Mucosa of descending colon (tissue), 3 donors: ENCODE data around the gene HEPN1. TPM values are rescaled to one million over a fixed set of nuclear protein-coding genes. Genes with fewer than 3 reads are reported as not detected.

Source experiments
- ATAC-seq: fragments of 200-7000 bp; cut with Tn5 transposase; one replicate; pipeline ENCODE4 v1.9.1; 2020; ENCODE audit warnings: mild to moderate bottlenecking, moderate library complexity
- DNase-seq, 3 donors: peaks; one replicate each; pipeline ENCODE4 v3.0.0-alpha.2; 2020
- H3K36me3 ChIP-seq: fragments of 200-600 bp; one replicate; pipeline ENCODE4 v1.8.0; 2021; ENCODE audit warnings: low read depth, mild to moderate bottlenecking
- H3K4me1 ChIP-seq: fragments of 200-600 bp; one replicate; pipeline ENCODE4 v1.8.0; 2021; ENCODE audit warnings: low read depth, mild to moderate bottlenecking
- H3K4me3 ChIP-seq: fragments of 200-600 bp; one replicate; pipeline ENCODE4 v1.8.0; 2021; ENCODE audit warnings: mild to moderate bottlenecking
- H3K9me3 ChIP-seq: fragments of 200-600 bp; one replicate; pipeline ENCODE4 v1.8.0; 2021; ENCODE audit warnings: mild to moderate bottlenecking
- intact Hi-C, 2 donors: fragments of 100-400 bp; cut with DNase I in 1 of 2; cut with micrococcal nuclease in 1 of 2; formaldehyde crosslinking; loops; one replicate each; pipeline versions ENCODE4 v1.11.0 to v1.11.1; 2022; cut with DNase I, micrococcal nuclease
- total RNA-seq, 3 donors: library from RNA; stranded (reverse); fragmentation: NEBNext Ultra II Directional in 2 of 3; extraction: Animal tissue kit (Norgen Biotek cat#: 25700) in 2 of 3; gene quantifications; one replicate each; pipeline versions ENCODE4 v1.2.1 to v1.2.4, GENCODE V29; 2021 to 2023
- TF ChIP-seq, protein P1 (sequence below): fragments of 200-600 bp; IDR thresholded peaks from one replicate; pipeline ENCODE4 v1.8.0; 2022; ENCODE audit warnings: antibody characterized with exemption, mild to moderate bottlenecking
- donor health status: DM: no; HTN: no; CAD: no; lungs with moderate emphysema.
- donor health status: DM: no; HTN: no; CAD: no.
- donor health status: DM: no; HTN: yes; CAD: no.

The HEPN1 gene
- total RNA-seq, 3 donors from 2014 or later, result not detected

DNA sequence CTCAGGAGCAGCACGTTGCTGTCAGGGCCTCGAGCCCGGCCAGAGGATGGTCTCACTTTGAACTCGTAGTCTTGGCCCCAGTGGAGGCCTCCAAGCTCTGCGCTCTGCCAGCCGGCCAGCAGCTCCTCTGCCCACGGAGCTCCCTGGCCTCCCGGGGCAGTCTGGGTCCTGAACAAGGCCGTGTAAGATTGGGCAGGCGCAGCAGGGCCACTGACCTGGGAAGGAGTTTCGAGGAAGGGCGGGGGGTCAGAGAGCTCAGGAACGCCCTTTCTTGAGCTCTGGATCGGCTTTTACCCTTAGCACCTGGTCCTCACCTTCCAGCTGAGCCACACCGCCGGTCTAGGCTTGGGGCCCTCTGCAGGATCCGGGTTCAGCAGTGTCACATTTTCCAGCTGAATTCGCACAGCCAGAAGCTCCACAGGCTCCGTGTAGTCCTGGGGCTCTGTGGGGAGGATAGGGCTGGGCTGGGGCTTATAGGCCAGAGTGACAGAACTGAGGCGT lies 23.5 kb upstream of the HEPN1 start:
- intact Hi-C loops, result no loop called here
- no peak overlapping the region for H3K4me3 ChIP-seq
- H3K9me3 ChIP-seq, result no peaks in the 10 kb centered on the region
- no peaks in the 10 kb centered on the region for H3K36me3 ChIP-seq
- no peaks in the 10 kb centered on the region for H3K4me1 ChIP-seq
- TF ChIP-seq, protein P1, sequence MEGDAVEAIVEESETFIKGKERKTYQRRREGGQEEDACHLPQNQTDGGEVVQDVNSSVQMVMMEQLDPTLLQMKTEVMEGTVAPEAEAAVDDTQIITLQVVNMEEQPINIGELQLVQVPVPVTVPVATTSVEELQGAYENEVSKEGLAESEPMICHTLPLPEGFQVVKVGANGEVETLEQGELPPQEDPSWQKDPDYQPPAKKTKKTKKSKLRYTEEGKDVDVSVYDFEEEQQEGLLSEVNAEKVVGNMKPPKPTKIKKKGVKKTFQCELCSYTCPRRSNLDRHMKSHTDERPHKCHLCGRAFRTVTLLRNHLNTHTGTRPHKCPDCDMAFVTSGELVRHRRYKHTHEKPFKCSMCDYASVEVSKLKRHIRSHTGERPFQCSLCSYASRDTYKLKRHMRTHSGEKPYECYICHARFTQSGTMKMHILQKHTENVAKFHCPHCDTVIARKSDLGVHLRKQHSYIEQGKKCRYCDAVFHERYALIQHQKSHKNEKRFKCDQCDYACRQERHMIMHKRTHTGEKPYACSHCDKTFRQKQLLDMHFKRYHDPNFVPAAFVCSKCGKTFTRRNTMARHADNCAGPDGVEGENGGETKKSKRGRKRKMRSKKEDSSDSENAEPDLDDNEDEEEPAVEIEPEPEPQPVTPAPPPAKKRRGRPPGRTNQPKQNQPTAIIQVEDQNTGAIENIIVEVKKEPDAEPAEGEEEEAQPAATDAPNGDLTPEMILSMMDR, result no peak
- ATAC-seq (no peak), DNase-seq (no peak)

DNA sequence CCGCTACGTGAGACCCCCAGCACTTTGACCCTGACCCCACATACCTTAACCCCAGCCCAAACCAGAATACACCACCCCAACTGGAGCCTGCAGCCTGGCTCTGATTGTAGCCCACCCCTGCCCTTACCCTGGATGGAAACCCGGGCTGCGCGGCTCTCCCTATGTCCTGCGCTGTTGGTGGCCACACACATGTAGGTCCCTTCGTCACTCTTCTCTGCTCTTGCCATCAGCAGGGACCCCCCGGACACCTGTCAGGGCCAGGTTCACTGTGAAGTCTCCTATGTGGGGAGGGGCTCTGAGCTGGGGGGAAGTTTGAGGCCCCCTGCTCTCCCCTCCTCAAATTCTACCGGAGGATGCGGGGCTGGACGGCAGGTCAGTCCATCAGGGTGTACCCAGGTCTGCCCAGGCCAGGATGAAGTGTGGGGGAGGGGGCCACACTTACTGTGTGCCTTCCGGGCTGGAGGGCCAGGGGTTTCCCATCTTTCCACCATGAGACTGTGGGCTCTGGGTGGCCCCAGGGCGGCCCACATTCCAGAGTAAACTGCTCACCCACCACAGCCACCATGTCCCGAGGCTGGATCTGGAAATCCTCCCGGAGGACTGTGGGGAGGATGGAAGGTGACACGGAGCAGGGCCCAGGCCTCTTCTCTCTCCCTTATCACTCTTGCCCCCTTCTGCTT lies 22.8 kb upstream of the HEPN1 start:
- Histone ChIP-seq H3K9me3 (no peaks in the 10 kb centered on the region), H3K4me3 (no peak overlapping the region), H3K36me3 (no peaks in the 10 kb centered on the region), H3K4me1 (no peaks in the 10 kb centered on the region)
- ATAC-seq (no peak), DNase-seq (no peak)
- intact Hi-C loops, result no loop called here
- TF ChIP-seq, protein P1, result no peak

DNA sequence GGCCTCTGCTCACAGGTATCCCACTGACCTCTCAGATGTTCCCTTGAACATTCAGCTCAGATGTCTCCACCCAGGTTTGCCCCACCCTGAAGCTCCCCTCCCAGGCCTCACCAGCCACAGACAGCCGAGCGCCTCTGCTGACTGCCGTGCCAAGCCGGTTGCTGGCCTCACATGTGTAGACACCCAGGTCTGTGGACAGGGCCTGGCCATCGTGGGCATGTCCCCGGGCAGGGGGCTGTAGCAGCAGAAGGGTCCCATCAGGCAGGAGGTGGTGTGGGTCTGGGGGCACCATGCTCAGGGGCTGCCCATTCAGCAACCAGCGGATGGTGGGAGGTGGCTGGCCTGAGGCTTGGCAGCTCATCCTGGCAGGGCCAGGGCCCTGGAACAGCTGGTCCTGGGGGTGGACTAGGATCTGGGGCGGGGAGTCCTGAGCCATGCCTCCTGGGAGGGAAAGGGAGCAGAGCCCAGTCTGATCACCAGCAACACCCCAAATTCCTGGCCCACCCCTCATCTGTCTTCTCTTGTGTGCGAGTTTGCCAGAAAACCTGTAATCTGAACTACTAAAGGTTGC lies 22.1 kb upstream of the HEPN1 start:
- TF ChIP-seq, protein P1, result no peak
- Histone ChIP-seq H3K4me3 (no peak overlapping the region), H3K9me3 (no peaks in the 10 kb centered on the region), H3K36me3 (no peaks in the 10 kb centered on the region), H3K4me1 (no peaks in the 10 kb centered on the region)
- DNase-seq (no peak), ATAC-seq (no peak)
- intact Hi-C loops, result no loop called here

DNA sequence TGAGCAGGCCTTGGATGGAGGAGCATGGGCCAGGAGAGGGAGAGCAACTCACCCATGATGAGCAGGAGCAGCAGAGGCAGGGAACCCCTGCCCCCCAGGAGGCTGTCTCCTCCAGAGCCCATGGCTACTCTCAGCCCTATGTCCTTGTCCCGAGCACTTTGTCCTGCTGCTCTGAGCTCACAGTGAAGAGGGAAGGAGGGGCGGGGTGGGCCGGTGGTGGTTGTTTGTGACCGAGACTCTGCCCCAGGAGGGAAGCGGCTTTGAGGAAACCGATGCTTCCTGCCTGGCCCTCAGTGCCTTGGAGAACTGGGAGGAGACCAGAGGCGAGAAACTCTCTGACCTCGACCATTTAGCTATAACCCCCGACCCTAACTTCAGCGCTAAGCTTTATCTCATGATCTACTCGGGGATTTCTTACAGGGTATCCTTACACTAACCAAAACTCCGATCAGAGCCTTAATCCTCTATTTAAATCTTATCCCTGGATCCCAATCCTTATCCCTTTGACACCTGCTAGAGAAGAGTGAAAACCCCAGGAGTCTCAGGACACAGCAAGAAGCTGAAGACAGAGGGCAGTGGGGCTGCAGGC lies 21.3 kb upstream of the HEPN1 start, which contains the start of gene ROBO4:
Gene ROBO4 (minus strand): TSS at position 192 of the 589 bp plus-strand sequence. CDS start 70 bp downstream, at position 122.
- H3K4me1 ChIP-seq, result no peaks in the 10 kb centered on the region
- DNase-seq (no peak), ATAC-seq (no peak)
- H3K4me3 ChIP-seq, result no peak within 1 kb of the TSS
- H3K9me3 ChIP-seq, result no peaks in the 10 kb centered on the region
- intact Hi-C loops, result no loop called here
- TF ChIP-seq, protein P1, result no peak
- H3K36me3 ChIP-seq, result no peaks in the 10 kb centered on the region

DNA sequence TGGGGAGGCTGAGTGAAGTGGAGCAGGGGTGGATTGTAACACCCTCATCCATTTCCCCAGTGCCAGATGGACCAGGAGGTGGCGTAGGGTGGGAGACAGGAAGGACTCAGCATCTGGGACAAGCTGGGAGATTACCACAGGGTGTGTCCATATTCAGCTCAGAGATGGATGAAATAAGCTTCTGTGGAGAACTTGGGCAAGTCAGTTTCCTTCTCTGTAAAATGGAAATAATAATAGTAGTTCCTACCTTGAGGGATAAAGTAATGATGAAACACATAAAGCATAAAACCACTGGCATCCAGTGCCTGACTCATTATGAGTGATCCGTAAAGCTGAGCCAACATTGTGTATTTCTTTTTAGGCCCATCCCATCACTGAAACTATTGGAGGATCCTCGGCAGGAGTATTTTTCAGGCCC lies 20.8 kb upstream of the HEPN1 start:
- DNase-seq, result no peak
- Histone ChIP-seq H3K4me3 (no peak overlapping the region), H3K36me3 (no peaks in the 10 kb centered on the region), H3K4me1 (no peaks in the 10 kb centered on the region), H3K9me3 (no peaks in the 10 kb centered on the region)
- TF ChIP-seq, protein P1, result no peak
- intact Hi-C loops, result no loop called here
- no peak for ATAC-seq
